ENCODE measurements around the gene SMCO1.
A peak's percentile ranks its signal among the peaks of the same experiment; 100 is the strongest.
"Not testable (repeated sequence)": the region's sequence is repeated elsewhere in the genome, so short reads cannot be mapped to it uniquely, and the experiment has no call there.

Gene SMCO1

DNA sequence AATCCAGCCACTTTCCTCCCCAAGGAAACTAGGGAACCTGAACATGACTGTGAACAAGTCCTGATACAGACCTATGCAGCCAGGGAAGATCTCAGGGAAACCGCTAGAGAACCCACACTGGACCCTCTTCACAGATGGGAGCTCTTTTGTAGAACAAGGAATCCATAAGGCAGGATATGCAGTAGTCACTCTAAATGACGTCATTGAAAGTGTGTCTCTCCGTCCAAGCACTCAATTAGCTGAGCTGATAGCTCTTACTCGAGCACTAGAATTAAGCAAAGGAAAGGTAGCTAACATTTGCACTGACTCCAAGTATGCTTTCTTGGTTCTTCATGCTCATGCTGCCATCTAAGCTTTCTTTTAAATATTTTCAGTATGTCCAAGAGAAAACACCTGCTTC, 10.0 kb upstream of the SMCO1 start:
- no peak overlapping the region for H3K4me3 ChIP-seq (ENCODE audit: low read depth, low read length)
- DNase-seq (ENCODE audit: low read depth): no peak

DNA sequence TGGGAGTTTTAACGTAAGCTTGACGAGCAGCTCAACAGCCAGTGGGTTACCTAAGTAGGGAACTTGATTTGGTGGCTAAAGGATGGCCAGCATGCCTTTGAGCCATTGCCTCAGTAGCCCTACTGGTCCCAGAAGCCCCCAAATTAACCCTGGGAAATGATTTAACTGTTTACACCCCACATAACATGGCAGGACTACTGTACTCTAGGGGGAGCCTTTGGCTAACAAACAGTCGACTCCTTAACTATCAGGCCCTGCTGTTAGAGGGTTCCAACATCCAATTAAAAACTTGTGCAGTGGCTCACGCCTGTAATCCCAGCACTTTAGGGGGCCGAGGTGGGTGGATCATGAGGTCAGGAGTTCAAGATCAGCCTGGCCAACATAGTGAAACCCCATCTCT, 9.4 kb upstream of the SMCO1 start:
- DNase-seq (ENCODE audit: low read depth): no peak
- H3K4me3 ChIP-seq (ENCODE audit: low read depth, low read length): no peak overlapping the region

DNA sequence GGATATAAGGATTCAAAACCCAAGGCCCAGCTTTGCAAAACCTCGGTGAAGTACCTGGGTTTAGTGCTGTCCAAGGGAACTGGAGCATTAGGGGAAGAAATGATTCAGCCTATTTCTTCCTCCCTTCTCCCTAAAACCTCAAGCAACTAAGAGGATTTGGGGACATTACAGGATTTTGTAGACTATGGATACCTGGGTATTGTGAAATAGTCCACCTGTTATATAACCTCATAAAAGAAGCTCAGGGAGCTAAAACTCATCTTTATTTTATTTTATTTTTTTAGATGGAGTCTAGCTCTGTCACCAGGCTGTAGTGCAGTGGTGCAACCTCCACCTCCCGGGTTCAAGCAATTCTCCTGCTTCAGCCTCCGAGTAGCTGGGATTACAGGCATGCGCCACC, 8.7 kb upstream of the SMCO1 start:
- DNase-seq (ENCODE audit: low read depth): no peak
- H3K4me3 ChIP-seq (ENCODE audit: low read depth, low read length): no peak overlapping the region

DNA sequence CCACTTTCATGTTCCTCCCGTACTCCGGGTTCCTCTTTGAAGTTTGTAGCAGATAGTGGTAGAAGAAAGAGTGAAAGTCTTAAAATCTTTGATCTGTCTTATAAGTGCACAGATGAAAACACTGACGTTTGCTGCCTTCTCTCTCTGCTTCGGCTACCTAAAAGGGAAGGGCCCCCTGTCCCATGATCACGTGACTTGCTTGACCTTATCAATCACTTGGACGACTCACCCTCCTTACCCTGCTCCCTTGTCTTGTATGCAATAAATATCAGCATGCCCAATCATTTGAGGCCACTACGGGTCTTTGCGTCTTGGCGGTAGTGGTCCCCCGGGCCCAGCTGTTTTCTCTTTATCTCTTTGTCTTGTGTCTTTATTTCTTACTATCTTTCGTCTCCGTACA, 6.1 kb upstream of the SMCO1 start:
- H3K4me3 ChIP-seq (ENCODE audit: low read depth, low read length); DNase-seq (ENCODE audit: low read depth): not testable (repeated sequence)

DNA sequence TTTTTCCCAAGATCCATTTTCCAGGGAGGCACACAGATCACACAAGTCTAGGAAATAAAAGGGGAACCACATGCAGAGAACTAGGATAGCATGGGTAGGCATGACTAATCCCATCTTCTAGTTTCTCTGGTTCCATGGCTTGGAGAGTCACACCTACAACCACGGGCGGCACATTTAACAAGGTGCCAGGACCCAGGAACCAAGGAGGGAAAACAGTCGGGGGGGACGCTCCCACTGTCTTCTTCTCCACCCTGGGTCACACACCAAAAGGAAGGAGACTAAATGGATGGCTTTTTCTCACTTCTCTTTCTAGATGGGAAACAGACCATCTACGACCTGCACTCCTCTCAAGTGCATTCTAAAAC, 4.6 kb upstream of the SMCO1 start:
- no peak overlapping the region for H3K4me3 ChIP-seq (ENCODE audit: low read depth, low read length)
- DNase-seq (ENCODE audit: low read depth): no peak

DNA sequence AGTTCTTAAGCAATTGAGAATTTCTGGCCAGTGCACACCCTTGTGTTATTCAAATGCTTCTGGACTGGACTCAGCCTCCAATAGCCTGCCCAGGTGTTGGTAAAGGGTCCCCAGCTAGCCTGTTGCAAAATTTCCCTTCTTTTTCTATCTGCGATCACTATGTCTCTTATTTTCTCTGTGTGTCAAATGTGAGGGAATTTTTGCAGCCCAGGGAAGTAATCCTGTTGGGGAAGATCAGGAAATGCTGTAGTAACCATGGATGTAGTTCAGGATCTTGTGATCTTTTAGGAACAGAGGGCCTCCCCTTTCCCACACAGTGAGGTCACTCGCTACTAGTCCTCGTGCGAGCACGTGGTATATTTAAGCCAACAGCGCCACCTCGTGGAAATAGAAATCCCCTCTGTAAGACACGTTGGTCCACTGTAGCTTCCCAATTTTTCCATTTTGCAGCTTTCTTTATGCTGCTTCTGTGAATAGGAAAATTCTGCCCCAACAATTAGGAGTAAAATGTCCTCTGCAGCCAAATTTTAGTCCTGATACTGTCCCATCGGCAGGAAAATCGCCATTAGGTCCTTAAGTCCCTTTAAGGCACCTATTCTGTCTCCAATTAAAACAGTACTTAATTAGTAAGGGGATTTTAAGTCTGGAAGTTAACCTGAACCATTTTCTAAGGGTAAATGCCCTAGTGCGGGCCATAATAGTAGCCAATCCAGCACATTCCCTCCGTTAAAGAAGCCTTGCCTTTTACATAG, 4.0 kb upstream of the SMCO1 start:
- no peak overlapping the region for H3K4me3 ChIP-seq (ENCODE audit: low read depth, low read length)
- DNase-seq (ENCODE audit: low read depth): no peak

DNA sequence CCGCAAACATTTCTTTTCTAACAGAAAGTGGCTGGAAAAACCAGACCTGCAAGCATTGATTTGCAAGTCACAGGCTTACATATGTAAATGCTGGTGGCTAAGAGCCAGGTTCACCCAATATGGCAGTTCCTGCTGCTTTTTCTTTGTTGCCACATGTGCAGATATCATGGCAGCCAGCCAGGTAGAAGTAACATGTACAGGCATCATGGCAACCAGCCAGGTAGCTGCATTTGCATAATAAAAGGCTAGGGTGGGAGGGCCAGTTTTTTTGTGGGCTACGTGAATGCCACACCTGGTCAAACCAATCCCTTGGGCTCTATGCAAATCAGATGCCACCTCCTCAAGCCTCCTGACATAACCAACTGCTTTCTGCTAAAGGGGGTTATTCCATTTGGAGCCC, 2.8 kb upstream of the SMCO1 start:
- DNase-seq (ENCODE audit: low read depth): no peak

DNA sequence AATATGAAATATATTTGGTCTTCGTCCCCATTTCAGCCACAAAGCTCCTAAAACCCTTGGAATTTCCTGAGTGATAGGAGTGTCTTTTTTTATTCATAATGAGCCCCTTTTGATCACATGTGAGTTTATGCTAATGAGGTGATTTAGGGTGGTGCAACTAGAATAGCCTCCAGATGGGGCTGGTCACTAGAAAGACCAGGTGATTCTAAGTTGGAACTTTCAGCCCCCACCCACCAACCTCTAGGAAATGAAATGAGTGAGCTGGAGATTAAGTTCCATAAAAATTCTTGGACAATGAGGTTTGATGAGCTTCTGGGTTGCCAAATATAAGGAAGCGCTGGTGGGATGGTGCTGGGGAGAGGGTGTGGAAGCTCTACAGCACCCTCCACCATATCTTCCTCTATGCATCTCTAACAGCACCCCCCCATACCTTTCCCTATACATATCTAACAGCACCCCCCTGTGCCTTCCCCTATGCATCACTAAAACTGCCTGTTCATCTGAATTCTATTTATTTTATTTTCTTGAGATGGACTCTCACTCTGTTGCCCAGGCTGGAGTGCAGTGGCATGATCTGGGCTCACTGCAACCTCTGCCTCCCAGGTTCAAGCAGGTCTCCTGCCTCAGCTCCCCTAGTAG, 2.1 kb upstream of the SMCO1 start:
- no peak for DNase-seq (ENCODE audit: low read depth)
- H3K4me3 ChIP-seq (ENCODE audit: low read depth, low read length): no peak overlapping the region

More for the DNA sequence above, 2.8 kb upstream of the SMCO1 start:
- H3K4me3 ChIP-seq (ENCODE audit: low read depth, low read length): no peak overlapping the region

DNA sequence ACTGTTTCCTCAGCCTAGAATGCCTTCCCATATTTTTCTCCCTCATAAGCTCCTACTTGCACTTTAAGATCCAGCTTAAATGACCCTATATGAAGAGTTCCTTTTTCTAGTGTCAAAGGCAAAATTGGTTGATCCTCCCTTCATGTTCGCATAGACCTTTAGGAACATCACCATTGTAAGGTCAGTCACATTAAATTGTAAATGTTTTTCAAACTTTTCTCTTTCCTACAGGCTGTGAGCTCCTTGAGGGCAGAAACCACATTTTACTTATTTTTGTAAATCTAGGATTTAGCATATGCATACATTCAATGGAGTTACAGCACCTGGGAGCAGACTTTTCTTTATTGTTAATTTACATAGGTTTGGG, 813 bp downstream of the SMCO1 start:
- no peak overlapping the region for H3K4me3 ChIP-seq (ENCODE audit: low read depth, low read length)
- DNase-seq (ENCODE audit: low read depth): no peak

DNA sequence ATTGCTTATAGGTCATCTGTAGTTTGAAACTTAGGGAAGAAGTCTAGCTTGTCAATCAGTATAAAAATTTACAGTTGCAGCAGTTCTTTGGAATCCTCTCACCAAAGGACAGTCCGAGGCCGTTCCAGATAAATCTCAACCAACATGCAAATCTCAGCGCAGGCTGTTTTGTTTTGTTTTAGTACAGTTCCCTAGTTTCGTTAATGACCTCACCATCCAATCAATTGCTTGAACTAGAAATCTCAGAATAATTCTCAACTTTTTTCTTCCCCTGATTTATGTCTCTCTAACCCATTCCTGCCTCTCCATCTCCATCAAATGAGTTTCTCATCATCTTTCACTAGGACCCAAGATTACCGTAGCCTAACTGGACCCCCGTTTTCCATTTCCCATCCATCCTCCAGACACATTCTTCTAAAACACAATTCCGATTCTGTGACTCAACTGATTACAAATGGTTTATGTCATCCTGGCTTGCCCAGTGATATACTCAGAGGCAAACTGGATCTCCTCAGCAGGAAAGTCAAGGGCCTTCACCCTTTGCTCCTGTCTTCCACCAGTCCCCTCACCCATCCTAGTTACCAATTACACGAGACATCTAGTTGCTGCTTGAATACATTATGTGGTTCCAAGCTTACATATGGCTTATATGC, 1.3 kb downstream of the SMCO1 start:
- no peak for DNase-seq (ENCODE audit: low read depth)
- H3K4me3 ChIP-seq (ENCODE audit: low read depth, low read length): no peak overlapping the region

GRCh38 chr3:196511646-196512425, 3.3 kb downstream of the SMCO1 start:
- H3K4me3 ChIP-seq (ENCODE audit: low read depth, low read length); DNase-seq (ENCODE audit: low read depth): not testable (repeated sequence)

DNA sequence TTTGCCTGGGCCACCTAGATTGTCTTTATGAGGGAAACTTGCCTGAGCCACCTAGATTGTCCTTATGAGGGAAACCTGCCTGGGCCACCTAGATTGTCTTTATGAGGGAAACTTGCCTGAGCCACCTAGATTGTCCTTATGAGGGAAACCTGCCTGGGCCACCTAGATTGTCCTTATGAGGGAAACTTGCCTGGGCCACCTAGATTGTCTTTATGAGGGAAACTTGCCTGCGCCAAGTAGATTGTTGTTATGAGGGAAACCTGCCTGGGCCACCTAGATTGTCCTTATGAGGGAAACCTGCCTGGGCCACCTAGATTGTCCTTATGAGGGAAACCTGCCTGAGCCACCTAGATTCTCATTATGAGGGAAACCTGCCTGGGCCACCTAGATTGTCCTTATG, 4.0 kb downstream of the SMCO1 start:
- not testable (repeated sequence) for DNase-seq (ENCODE audit: low read depth); H3K4me3 ChIP-seq (ENCODE audit: low read depth, low read length)

DNA sequence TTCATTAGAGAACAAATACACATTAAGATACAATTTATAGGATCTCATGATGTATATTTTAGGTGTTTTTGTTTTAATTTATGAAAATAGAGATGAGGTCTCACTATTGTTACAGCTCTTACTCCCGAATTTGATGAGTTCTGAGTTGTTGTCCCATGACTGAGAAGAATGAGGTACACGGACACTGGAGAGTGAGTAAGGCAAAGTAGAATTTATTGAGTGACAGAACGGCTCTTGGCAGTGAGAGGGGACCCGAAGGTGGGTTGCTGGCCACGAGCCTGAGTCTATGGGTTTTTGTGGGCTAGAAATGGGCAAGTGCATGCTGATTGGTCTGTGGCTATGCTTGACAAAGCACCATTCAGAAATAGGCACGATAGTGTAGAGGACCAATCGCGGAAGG, 8.5 kb downstream of the SMCO1 start:
- DNase-seq (ENCODE audit: low read depth): no peak
- H3K4me3 ChIP-seq (ENCODE audit: low read depth, low read length): no peak overlapping the region

- no peak for DNase-seq (ENCODE audit: low read depth)
- H3K4me3 ChIP-seq (ENCODE audit: low read depth, low read length): no peak overlapping the region
These were observed 10.6 kb downstream of the SMCO1 start for GRCh38 chr3:196504556-196504955.

- H3K4me3 ChIP-seq (ENCODE audit: low read depth, low read length): peak overlapping the region; percentile 97
- DNase-seq (ENCODE audit: low read depth): not testable (repeated sequence)
These were observed 11.1 kb downstream of the SMCO1 start for GRCh38 chr3:196504077-196504398.

GRCh38 chr3:196503196-196504076, 11.7 kb downstream of the SMCO1 start, which contains the start of gene RNF168:
Gene RNF168, minus strand, starts transcription at chr3:196503768. Its CDS starts 595 bp downstream, at chr3:196503173.
- H3K4me3 ChIP-seq (ENCODE audit: low read depth, low read length): peak within 1 kb of the TSS; percentile 97
- peak; percentile 88 for DNase-seq (ENCODE audit: low read depth)

DNA sequence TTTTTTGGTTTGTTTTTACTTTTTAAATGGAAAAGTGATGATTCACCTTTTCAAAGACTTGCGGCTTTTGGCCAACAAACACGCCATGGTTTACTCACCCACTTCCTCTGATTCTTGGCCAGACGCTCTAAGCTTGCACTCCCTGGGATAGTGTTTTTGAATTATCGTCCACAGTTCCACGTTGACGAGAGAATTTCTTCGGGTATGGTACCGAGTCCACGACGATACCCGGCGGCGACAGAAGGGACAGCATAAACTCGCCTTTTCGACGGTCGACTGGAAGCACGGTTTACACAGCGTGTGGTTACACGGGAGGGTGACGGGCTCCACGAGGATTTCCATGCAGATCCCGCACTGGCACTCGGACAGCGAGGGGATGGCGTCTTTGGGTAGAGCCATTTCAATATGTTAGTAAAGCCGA, 12.4 kb downstream of the SMCO1 start:
- DNase-seq (ENCODE audit: low read depth): peak; percentile 62
- H3K4me3 ChIP-seq (ENCODE audit: low read depth, low read length): peak overlapping the region; percentile 97

GRCh38 chr3:196501316-196502044, 13.7 kb downstream of the SMCO1 start:
- H3K4me3 ChIP-seq (ENCODE audit: low read depth, low read length): peak overlapping the region; percentile 97
- no peak for DNase-seq (ENCODE audit: low read depth)
